ENCODE measurements around the gene PSAP.

PSAP gene

DNA sequence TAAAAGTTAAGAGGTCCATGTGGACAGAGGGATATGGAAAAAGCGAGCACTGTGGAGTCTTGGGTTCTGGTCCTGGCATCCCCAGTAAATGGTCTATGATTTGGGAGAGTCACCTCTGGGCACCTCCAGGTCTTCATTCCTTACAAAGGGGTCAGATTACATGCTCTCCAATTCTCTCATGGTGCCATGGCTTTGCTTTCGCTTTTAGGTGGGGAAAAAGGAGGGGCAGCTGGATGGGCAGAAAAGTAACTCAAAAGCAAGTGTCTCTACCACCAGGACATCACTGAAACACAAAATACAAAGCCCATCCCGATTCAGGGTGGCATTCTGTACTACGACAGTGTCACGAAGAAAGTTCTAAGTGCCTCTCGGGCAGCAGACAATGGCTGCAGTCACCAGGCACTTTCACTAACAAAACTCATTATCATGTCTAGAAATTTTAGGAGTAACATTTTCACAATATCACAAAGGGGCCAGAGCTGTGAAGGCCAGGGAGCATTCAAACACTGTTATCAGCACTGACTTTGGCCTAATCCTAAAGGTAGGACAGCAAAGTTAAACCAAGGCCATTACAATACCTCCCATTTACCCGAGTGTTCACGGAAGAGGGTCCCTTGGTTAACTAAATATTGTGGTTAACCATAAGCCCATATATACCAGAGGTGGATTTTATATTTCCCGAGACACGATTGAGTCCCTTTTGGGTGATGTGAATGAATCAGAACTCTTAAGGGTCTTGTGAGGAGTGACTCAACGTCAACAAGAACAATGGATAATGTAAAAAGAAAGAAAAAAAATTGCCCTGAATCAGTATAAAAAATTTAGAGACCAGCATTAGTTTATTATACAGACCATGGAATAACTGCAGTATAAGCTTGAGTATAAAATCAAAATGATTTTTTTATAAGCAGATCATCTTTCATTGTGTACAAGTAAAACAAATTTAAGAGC lies 2.5 kb downstream of the PSAP start:
- peak; percentile 24 for DNase-seq
- in situ Hi-C loops (cut with HindIII; ENCODE audit: low pct_ligation_motif_present, low pct_unique_long_range_greater_than_20kb, low sequenced_read_pairs), result no loop called here

GRCh38 chr10:71847418-71847817 lies 3.6 kb downstream of the PSAP start:
- in situ Hi-C loops (cut with HindIII; ENCODE audit: low pct_ligation_motif_present, low pct_unique_long_range_greater_than_20kb, low sequenced_read_pairs), result no loop called here
- no peak for DNase-seq

- in situ Hi-C loops (cut with HindIII; ENCODE audit: low pct_ligation_motif_present, low pct_unique_long_range_greater_than_20kb, low sequenced_read_pairs), result no loop called here
- DNase-seq, result no peak
Observed at GRCh38 chr10:71846816-71847215, 4.2 kb downstream of the PSAP start.

DNA sequence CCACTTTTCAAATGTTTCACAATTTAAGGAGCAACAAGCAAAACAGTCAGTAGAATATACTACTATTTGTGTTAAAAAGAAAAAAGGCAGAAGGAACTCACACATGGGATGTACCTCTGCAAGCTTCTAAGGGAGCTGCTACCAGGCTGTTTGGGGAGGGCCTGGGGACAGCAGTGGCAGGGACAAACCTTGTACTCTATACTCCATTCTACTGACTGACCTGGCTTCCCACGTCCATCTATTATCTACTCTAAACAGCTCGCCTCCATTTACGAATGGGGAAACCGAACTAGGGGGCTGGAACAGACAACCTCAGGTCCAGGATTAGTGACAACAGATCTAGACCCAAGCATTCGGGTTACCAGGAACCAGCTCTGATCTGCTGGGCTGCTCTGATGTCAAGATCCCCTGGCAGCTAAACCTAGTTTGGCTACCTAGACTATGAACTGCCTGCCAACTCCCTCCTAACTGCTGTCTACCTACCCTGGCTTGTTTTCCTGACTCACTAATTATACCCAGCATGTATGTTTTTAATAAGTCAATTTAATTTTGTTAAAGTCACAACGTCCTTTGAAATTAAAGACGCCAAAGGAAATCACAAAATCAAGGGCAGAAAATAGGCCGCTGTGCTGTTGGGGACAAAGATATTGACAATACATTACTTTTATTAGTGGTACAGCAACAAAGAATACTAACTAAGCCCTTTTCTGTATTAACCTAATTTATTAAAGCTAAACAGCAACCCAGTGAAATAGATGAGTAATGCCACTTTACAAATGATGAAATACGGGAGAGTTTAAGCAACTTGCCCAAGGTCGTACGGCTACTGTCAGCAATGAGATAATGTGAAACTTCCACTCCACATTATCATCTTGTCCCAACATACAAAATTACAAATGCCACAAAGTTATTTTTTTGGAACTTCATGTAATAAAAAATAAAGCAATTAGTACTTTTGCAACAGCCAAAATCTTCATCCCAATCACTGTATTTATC lies 5.3 kb downstream of the PSAP start:
- no peak for DNase-seq
- in situ Hi-C loops (cut with HindIII; ENCODE audit: low pct_ligation_motif_present, low pct_unique_long_range_greater_than_20kb, low sequenced_read_pairs), result no loop called here

- no peak for DNase-seq
- in situ Hi-C loops (cut with HindIII; ENCODE audit: low pct_ligation_motif_present, low pct_unique_long_range_greater_than_20kb, low sequenced_read_pairs), result no loop called here
Observed at GRCh38 chr10:71844695-71845094, 6.4 kb downstream of the PSAP start.

DNA sequence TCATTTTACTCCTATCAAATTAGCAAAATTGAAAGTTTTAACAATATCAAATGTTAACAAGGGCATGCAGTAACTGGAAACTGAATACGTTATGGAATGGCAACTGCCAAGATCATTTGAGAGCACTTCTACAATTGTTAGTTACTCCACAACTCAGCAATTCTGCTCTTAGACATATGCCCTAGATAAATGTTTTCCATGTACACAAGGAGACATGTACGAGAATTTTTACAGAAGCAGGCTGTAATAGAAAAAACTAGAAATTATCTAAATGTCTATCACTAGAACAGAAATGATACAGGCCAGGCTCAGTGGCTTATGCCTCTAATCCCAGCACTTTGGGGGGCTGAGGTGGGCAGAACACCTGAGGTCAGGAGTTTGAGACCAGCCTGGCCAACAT lies 7.0 kb downstream of the PSAP start:
- DNase-seq, result no peak
- in situ Hi-C loops (cut with HindIII; ENCODE audit: low pct_ligation_motif_present, low pct_unique_long_range_greater_than_20kb, low sequenced_read_pairs), result no loop called here

- DNase-seq, result no peak
- in situ Hi-C loops (cut with HindIII; ENCODE audit: low pct_ligation_motif_present, low pct_unique_long_range_greater_than_20kb, low sequenced_read_pairs), result no loop called here
Observed at GRCh38 chr10:71842856-71843686, 8.0 kb downstream of the PSAP start.

DNA sequence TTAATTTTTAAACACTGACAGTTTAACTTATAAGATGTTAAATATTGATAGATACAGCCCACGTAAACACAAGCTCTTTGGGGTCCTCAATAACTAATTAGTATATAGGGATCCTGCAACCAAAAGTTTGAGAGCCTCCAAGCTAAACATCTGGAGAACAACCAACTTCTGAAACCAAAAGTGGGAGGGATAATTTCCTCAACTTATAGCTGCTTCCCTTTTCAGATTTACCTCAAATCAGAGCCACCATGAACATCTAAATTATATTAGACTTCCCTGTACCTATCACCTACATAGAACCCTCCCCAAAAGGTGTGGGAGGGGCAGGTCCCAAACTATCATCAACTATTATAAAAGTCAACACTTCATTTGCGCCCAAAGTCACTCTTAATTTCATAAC lies 8.6 kb downstream of the PSAP start:
- DNase-seq, result no peak

DNA sequence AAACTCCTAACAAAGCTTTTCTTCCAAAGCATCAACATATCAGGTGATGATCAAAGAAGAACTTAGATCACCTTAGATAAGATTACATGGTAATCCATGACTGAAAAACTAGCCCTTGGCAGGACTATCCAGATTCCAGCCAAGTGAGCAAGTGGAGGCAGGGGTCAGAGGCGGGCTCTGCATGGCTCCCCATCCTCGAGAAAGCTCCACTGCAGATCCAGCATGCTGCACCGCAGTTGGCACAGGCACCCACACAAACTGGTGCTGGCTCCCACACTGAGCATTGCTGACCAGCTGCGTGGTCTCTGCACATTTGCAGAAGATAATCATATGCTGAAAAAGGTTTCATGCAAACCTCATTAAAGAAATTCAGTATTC lies 10.1 kb downstream of the PSAP start:
- in situ Hi-C loops (cut with HindIII; ENCODE audit: low pct_ligation_motif_present, low pct_unique_long_range_greater_than_20kb, low sequenced_read_pairs), result no loop called here
- no peak for DNase-seq

More for the DNA sequence above, 8.6 kb downstream of the PSAP start:
- in situ Hi-C loops (cut with HindIII; ENCODE audit: low pct_ligation_motif_present, low pct_unique_long_range_greater_than_20kb, low sequenced_read_pairs), result no loop called here

DNA sequence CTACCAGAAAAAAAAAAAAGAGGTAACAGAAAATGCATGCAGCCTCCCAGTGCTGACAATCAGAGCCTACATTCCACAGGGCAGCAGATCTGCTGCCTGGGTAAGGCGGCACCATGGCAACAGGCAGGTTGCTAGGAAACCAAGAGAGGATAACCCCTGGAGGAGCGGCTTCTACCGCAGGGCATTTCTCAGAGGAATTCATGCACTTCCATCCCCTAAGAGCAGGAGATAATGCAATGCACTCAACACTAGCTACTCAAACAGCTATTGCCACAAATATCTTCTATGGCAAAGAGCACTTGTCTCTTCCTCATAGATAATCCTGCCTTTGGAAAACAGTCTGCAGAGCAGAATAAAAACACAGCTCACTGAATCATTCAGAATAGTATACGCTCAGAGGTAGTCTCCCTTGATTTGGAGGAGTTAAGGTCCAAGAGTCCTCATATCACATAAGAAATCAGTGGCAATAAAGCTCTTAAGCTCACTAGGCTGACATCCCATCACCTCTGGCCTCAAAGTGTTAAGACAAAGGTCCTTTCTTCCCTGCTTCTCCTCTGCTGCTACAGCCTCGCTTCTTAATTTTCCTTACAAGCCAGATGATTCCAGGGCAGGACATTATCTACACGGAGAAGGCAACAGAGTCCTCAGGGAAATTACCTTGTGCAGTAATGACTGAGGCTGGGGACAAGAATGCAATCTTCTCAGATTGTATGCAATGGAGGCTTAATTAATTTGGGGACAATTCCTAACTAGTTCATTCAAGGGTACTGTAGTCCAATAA lies 10.7 kb downstream of the PSAP start:
- in situ Hi-C loops (cut with HindIII; ENCODE audit: low pct_ligation_motif_present, low pct_unique_long_range_greater_than_20kb, low sequenced_read_pairs), result no loop called here
- peak; percentile 97 for DNase-seq

DNA sequence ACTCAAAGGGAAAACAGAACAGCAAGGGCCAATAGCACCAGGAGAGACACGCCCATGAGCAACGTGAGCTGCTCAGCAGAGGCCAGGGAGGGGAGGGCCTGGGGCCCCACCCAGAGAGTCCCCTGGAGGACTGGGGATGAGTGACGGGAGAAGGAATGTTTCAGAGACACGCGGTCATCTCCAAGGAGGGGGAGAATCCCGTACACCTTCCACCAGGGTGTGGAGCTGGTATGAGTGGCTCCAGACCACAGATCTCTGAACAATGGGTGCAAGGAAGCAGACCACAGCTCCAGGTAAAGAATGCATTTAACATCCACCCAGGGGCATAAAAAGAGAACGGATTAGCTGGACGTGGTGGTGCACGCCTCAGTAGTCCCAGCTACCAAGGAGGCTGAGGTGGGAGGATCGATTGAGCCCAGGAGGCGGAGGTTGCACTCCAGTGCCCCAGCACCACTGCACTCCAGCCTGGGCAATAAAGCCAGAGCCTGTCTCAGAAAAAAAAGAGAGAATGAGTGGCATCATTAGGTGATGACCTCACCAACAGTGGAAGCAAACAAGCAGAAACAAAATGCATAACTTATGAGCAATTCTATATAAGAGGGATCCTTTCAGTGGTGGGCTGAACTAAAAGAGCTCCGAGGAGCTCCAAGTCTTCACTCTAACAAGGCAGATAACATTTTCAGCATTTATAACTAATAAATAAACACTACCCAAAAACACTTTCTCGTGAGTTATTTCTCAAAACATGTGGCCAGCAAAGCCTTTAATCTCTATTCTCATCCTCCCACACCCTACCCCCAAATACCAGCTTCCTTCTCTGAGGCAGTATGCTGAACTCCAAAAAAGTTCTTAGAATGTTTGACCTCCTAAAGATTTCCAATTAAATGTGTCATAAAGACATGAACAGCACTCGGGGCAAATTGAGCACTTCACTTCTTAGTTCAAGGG lies 12.5 kb downstream of the PSAP start:
- in situ Hi-C loops (cut with HindIII; ENCODE audit: low pct_ligation_motif_present, low pct_unique_long_range_greater_than_20kb, low sequenced_read_pairs), result no loop called here
- peak; percentile 70 for DNase-seq

DNA sequence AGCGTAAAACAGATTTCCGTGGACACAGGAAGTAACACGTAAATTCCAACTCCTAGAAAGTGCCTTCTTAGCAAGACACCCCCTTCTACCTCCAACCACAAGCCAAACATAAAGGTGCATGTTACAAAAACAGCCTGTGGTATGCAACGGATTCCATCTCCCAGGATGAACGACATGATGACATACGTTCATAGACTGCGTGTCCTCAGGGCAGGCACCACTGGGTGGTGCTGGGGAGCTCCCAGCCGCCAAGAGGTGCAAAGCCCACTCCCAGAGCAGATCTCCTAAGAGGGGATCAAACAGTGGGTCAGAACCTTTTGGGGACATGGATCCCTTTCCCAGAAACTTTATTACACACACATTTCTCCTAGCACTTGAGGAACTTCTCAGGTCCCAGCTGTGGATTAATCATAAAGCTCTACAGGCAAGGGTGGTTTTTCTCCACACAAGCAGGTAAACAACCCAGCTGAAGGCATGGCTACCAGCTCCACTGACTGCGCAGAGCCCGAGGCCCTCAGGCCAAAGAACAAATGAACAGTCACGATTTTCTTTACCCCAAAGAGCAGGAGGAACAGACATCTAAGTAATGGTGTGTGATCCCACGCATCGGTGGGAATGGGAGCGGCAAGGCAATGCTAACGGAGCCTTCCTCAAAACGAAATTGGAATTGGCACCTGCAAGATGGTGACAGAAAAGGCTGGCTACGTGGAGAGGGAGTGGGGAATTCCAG lies 13.8 kb downstream of the PSAP start:
- peak; percentile 41 for DNase-seq
- in situ Hi-C loops (cut with HindIII; ENCODE audit: low pct_ligation_motif_present, low pct_unique_long_range_greater_than_20kb, low sequenced_read_pairs), result no loop called here

DNA sequence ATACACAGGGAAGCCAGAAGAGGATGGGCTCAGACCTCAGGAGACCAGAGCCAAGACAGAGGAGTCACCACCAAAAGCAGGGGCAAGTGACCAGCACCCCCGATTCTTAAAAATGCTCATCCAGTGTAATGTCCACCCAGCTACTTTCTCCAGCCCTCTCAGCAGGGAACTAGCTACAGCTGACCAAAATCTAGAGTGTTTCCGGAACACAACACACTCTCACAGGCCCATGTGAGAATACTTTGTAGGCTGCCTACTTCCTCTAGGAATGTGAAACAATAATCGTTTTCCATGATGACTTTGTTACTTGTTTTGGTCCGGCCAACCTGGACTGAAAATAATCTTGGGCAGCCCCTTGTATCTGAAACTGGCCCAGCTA lies 14.5 kb downstream of the PSAP start:
- DNase-seq, result no peak
- in situ Hi-C loops (cut with HindIII; ENCODE audit: low pct_ligation_motif_present, low pct_unique_long_range_greater_than_20kb, low sequenced_read_pairs), result no loop called here

GRCh38 chr10:71835671-71836595 lies 15.1 kb downstream of the PSAP start:
- in situ Hi-C loops (cut with HindIII; ENCODE audit: low pct_ligation_motif_present, low pct_unique_long_range_greater_than_20kb, low sequenced_read_pairs), result no loop called here
- DNase-seq, result peak; percentile 96

- no peak for DNase-seq
- in situ Hi-C loops (cut with HindIII; ENCODE audit: low pct_ligation_motif_present, low pct_unique_long_range_greater_than_20kb, low sequenced_read_pairs), result no loop called here
Observed at GRCh38 chr10:71834343-71834674, 16.7 kb downstream of the PSAP start.
